DOHH2 (cell line): ENCODE results near the gene CDH18.

Source experiments
- H3F3A ChIP-seq: fragments of 200-600 bp; sonication (generic), shearing (Covaris generic); 2 replicates; pipeline ENCODE4 v1.6.0; 2016; ENCODE audit warnings: antibody characterized with exemption, mild to moderate bottlenecking; ENCODE audit not compliant: control insufficient read depth, insufficient read depth
- H3K27ac ChIP-seq: fragments of 200-600 bp; sonication (generic); 2 replicates; pipeline ENCODE4 v1.5.1; 2014; ENCODE audit warnings: low read depth, mild to moderate bottlenecking, low read length, moderate library complexity
- H3K27me3 ChIP-seq: fragments of 200-600 bp; sonication (generic); 2 replicates; pipeline ENCODE4 v1.6.1; 2014; ENCODE audit warnings: mild to moderate bottlenecking, low read length, mixed read lengths; ENCODE audit not compliant: control insufficient read depth
- H3K36me3 ChIP-seq: fragments of 200-600 bp; sonication (generic); 2 replicates; pipeline ENCODE4 v1.6.1; 2014; ENCODE audit warnings: mild to moderate bottlenecking, low read length, moderate library complexity, mixed read lengths; ENCODE audit not compliant: control insufficient read depth
- H3K4me1 ChIP-seq: fragments of 200-600 bp; sonication (generic); 2 replicates; pipeline ENCODE4 v1.6.1; 2014; ENCODE audit warnings: mild to moderate bottlenecking, low read length, mixed read lengths; ENCODE audit not compliant: control insufficient read depth
- H3K4me2 ChIP-seq: fragments of 200-600 bp; sonication (generic); 2 replicates; pipeline ENCODE4 v1.6.0; 2014; ENCODE audit warnings: mild to moderate bottlenecking, low read length, moderate library complexity
- H3K4me3 ChIP-seq: fragments of 200-600 bp; sonication (generic); 2 replicates; pipeline ENCODE4 v1.5.1; 2014; ENCODE audit warnings: mild to moderate bottlenecking, low read length, mixed read lengths
- H3K79me2 ChIP-seq: fragments of 200-600 bp; sonication (generic); 2 replicates; pipeline ENCODE4 v1.6.1; 2014; ENCODE audit warnings: mild to moderate bottlenecking, low read length, mixed read lengths; ENCODE audit not compliant: control insufficient read depth
- H3K9me2 ChIP-seq: fragments of 200-600 bp; sonication (generic); replicated peaks from 2 replicates; pipeline ENCODE4 v1.6.1; 2014; ENCODE audit warnings: mild to moderate bottlenecking, low read length, mixed read lengths; ENCODE audit not compliant: control insufficient read depth
- H3K9me3 ChIP-seq: fragments of 200-600 bp; sonication (generic); 2 replicates; pipeline ENCODE4 v1.6.1; 2014; ENCODE audit warnings: antibody characterized with exemption, low read length, mixed read lengths; ENCODE audit not compliant: control insufficient read depth, insufficient read depth
- H4K20me1 ChIP-seq: fragments of 200-600 bp; sonication (generic); 2 replicates; pipeline ENCODE4 v1.6.0; 2014; ENCODE audit warnings: low read depth, mild to moderate bottlenecking, antibody characterized with exemption, low read length, moderate library complexity; ENCODE audit not compliant: control insufficient read depth, insufficient read depth
- EZH2phosphoT487 ChIP-seq: fragments of 200-600 bp; sonication (generic); IDR thresholded peaks from 2 replicates; pipeline ENCODE4 v1.6.1; 2017; ENCODE audit warnings: borderline replicate concordance, mild to moderate bottlenecking, antibody characterized with exemption, low read length, moderate library complexity, mixed read lengths
- TF ChIP-seq, protein P1 (sequence below): fragments of 200-600 bp; sonication (generic); IDR thresholded peaks from one replicate; pipeline ENCODE4 v1.5.1; 2014; ENCODE audit warnings: antibody characterized with exemption, mild to moderate bottlenecking, low read depth, low read length; ENCODE audit not compliant: poor library complexity, severe bottlenecking

Gene CDH18

DNA sequence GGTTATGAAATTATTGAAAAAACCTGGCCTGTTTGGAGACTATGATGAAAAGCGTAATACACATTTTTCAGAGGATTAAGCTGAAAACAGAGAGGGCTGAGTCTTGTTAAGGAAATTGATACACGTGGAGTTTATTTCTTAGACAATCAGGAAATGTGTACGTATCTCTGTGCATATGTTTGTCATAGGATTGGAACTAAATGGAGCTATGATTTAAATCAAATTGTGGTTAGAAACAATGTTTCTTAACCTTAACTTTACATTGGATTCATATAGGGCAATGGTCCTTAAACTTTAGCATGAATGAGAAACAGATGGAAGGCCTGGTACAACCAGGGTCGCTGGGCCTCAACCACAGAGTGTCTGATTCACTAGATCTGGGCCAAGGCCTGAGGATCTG is 451.6 kb downstream of the CDH18 start:
- Histone ChIP-seq H3K36me3 (no peaks in the 10 kb centered on the region), H3F3A (no peaks in the 10 kb centered on the region), H3K9me2 (no peaks in the 10 kb centered on the region), H3K9me3 (no peaks in the 10 kb centered on the region), H3K4me2 (no peak overlapping the region), H3K4me3 (no peak overlapping the region), H4K20me1 (no peaks in the 10 kb centered on the region), H3K79me2 (no peaks in the 10 kb centered on the region), H3K27me3 (no peaks in the 10 kb centered on the region), H3K27ac (no peak overlapping the region), H3K4me1 (no peaks in the 10 kb centered on the region)
- TF ChIP-seq, protein P1, sequence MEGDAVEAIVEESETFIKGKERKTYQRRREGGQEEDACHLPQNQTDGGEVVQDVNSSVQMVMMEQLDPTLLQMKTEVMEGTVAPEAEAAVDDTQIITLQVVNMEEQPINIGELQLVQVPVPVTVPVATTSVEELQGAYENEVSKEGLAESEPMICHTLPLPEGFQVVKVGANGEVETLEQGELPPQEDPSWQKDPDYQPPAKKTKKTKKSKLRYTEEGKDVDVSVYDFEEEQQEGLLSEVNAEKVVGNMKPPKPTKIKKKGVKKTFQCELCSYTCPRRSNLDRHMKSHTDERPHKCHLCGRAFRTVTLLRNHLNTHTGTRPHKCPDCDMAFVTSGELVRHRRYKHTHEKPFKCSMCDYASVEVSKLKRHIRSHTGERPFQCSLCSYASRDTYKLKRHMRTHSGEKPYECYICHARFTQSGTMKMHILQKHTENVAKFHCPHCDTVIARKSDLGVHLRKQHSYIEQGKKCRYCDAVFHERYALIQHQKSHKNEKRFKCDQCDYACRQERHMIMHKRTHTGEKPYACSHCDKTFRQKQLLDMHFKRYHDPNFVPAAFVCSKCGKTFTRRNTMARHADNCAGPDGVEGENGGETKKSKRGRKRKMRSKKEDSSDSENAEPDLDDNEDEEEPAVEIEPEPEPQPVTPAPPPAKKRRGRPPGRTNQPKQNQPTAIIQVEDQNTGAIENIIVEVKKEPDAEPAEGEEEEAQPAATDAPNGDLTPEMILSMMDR = no peak
- no peak for TF ChIP-seq EZH2phosphoT487

DNA sequence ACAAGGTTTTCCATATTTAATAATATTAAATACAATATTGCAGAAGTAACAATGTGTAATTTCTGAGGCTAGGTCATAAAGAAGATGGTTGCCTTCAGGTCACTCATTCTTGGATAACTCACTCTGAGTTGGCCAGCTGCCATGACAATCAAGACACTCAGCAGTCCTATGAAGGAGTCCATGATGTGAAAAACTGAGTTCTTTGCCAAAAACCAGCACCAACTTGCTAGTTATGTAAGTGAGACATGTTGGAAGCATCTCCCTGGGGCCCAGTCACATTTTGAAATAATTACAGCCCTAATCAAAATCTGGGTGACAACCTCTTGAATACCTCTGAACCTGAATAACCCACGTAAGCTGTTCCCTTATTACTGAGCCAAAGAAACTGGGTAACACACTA is 453.2 kb downstream of the CDH18 start:
- Histone ChIP-seq H3K27ac (no peak overlapping the region), H3K9me2 (no peaks in the 10 kb centered on the region), H3K79me2 (no peaks in the 10 kb centered on the region), H3K4me3 (no peak overlapping the region), H3K4me2 (no peak overlapping the region), H4K20me1 (no peaks in the 10 kb centered on the region), H3K36me3 (no peaks in the 10 kb centered on the region), H3K27me3 (no peaks in the 10 kb centered on the region), H3F3A (no peaks in the 10 kb centered on the region), H3K4me1 (no peaks in the 10 kb centered on the region), H3K9me3 (no peaks in the 10 kb centered on the region)
- no peak for TF ChIP-seq EZH2phosphoT487
- TF ChIP-seq, protein P1 = no peak

GRCh38 chr5:19532936-19533335 is 455.1 kb downstream of the CDH18 start:
- Histone ChIP-seq H3K27me3 (no peaks in the 10 kb centered on the region), H3K27ac (no peak overlapping the region), H3K9me2 (no peaks in the 10 kb centered on the region), H3K4me3 (no peak overlapping the region), H3K4me2 (no peak overlapping the region), H3K9me3 (no peaks in the 10 kb centered on the region), H3K36me3 (no peaks in the 10 kb centered on the region), H4K20me1 (no peaks in the 10 kb centered on the region), H3F3A (no peaks in the 10 kb centered on the region), H3K79me2 (no peaks in the 10 kb centered on the region), H3K4me1 (no peaks in the 10 kb centered on the region)
- TF ChIP-seq EZH2phosphoT487 = no peak
- TF ChIP-seq, protein P1 = no peak
